SIG-M5 treated with dmso at 0.1 percent for 504 hours (cell line): ENCODE data around the gene CCDC170.
"Not testable (repeated sequence)": the region's sequence is repeated elsewhere in the genome, so short reads cannot be mapped to it uniquely, and the experiment has no call there.

ENCODE experiments used
- DNase-seq: peaks from one replicate; lab custom pipeline; 2025; ENCODE audit not compliant: unreplicated experiment; lab: John Stamatoyannopoulos, UW

The CCDC170 gene

GRCh38 chr6:151544884-151545283, 51.1 kb downstream of the CCDC170 start:
- not testable (repeated sequence) for DNase-seq

DNA sequence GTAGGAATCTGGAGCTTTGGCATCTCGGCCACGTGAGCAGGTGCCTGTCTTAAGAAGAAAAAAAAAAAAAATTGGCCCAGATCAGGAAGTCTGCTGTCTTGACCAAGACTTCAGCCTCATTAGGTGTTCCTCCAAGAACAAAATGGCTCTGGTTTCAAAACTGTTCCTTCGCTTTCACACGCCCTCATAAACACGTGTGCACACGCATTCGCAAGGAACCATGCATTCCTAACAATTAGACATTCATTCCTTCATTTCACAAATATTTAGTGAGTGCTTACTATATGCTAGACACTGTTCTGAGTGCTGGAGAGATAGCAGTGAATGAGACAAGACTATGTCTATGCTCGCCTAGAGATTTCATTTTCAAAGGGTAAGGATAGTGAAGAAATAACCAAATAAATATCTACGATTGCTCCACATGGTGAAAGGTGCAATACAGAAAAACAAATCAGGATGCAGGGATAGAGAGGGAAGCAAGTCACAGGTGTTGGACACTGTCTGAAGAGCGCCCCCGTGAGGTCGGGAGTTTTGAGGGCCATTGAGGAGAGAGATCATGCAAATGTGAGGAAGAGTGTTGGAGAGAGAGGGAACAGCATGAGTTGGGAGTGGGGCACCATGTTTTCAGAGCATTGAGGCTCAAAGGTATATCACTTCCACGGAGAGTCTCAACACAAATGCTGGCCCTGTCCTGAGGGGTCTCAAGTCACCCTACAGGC, 53.3 kb downstream of the CCDC170 start:
- DNase-seq = no peak

- DNase-seq = no peak
These were observed 54.4 kb downstream of the CCDC170 start for GRCh38 chr6:151548201-151548600.

- no peak for DNase-seq
These were observed 56.0 kb downstream of the CCDC170 start for GRCh38 chr6:151549790-151550189.

DNA sequence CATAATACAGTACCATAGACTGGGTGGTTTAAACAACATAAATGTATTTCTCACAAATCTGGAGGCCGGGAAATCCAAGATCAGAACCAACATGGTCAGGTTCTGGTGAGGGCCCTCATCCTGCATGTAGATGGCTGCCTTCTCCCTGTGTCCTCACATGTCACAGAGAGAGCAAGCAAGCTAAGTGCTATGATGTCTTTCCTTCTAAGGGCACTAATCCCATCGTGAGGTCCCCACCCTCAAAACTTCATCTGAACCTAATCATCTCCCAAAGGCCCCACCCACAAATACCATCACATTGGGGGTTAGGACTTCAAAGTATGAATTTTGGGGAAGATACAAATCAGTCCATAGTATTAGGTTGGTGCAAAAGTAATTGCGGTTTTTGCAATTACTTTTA, 56.8 kb downstream of the CCDC170 start:
- DNase-seq = no peak

GRCh38 chr6:151551223-151551857, 57.5 kb downstream of the CCDC170 start:
- no peak for DNase-seq

- no peak for DNase-seq
These were observed 59.8 kb downstream of the CCDC170 start for GRCh38 chr6:151553416-151554165.

- no peak for DNase-seq
These were observed 67.4 kb downstream of the CCDC170 start for GRCh38 chr6:151561238-151561637.

- DNase-seq = no peak
These were observed 70.8 kb downstream of the CCDC170 start for GRCh38 chr6:151564654-151565053.

DNA sequence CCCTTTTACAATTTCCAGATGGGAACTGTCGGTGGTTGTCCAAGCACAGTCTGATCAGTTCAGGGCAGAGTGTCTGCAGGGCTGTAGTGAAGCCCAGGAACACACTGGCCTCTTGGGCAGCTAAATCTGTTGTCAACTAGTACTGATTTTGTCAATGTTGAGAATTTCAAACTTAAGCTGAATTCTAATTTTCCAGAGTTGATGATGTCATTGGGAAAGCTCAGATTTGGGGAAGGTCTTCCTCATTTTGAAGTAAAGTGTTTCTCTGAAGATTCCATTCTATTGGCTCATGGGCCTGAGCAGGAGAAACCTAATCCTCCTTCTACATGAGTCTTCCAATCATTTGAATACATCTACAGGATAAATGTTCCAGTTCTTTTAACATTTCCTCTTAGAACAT, 72.1 kb downstream of the CCDC170 start:
- no peak for DNase-seq

- DNase-seq = no peak
These were observed 72.7 kb downstream of the CCDC170 start for GRCh38 chr6:151566557-151566956.

GRCh38 chr6:151576633-151577032, 82.8 kb downstream of the CCDC170 start:
- no peak for DNase-seq

GRCh38 chr6:151577257-151577656, 83.4 kb downstream of the CCDC170 start:
- DNase-seq = no peak

DNA sequence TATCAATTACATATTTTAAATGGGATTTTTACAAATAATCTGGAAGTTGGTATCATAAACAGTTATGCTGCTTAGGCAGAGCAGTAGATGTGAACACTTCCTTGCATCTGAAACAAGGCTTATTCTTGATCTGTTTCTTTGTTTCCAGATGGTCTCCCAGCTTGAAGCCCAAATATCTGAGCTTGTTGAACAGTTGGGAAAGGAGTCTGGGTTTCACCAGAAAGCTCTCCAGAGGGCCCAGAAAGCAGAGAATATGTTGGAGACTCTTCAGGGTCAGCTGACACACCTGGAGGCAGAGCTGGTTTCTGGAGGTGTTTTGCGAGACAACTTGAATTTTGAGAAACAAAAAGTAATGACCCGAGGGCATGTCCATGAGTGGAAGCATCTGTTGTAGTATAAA, 91.9 kb downstream of the CCDC170 start:
- no peak for DNase-seq

GRCh38 chr6:151589667-151590066, 95.8 kb downstream of the CCDC170 start:
- DNase-seq = no peak

DNA sequence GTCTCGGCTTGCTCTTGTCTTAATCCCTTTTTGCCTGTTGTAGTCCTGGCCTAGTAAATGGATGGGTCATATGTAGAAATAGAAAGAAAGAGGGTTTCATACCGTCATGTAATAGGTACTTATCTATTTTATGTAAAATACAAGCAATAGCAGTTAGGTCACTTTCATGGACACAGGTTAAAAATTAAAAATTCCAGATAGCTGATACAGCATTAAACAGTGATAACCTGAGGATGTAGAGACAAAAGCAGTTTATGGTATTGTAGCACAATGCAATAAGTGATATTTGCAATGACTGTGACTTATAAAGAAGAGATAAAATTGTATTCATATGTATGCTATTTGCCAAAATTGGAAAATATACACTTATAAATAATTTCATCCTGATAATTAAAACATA, 96.9 kb downstream of the CCDC170 start:
- DNase-seq = no peak

GRCh38 chr6:151592449-151593159, 98.8 kb downstream of the CCDC170 start:
- no peak for DNase-seq

DNA sequence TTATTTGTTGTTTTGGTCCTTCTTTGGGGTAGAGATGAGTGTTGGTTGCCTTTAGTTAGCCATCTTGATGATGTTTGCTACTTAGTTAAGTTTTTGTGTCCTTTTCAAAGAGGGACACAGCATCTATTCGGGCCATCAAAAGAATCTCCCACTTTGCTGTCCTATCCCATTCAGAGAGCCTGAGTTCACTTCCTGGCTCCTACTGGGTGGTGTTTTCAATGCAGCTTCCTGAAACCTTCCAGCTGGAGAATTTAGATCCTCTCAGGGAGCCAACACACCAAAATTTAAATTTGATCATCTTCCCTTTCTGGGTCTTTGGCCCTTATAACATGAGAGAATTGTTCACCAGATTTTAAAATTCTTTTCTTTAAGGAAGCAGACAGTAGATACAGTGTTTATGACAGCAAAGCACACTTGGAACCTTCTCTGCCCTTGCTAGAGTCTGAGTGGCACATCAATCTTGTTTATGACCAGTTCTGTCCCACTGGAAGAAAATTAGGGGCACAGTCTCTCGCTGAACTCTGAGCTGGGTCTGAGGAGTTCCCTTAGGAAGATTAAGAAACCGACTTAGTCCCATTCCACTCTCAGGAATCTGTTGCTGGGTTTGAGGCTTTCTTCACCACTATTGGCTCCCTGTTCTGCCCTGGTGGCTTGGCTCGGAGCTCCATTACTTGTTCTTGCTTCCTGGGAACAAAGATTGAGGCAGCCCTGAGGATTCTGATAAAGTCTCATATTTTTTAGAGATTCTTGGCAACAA, 115.5 kb downstream of the CCDC170 start:
- no peak for DNase-seq

GRCh38 chr6:151610326-151610725, 116.5 kb downstream of the CCDC170 start:
- DNase-seq = no peak

- no peak for DNase-seq
These were observed 120.8 kb downstream of the CCDC170 start for GRCh38 chr6:151614630-151615029.

GRCh38 chr6:151616091-151616513, 122.3 kb downstream of the CCDC170 start:
- no peak for DNase-seq
